ES-I3 (cell line): ENCODE measurements around the gene UMPS.
"Not testable (repeated sequence)": the region's sequence is repeated elsewhere in the genome, so short reads cannot be mapped to it uniquely, and the experiment has no call there.

Experiments
- H3K36me3 ChIP-seq: 2 replicates; pipeline ENCODE4 v1.6.1; 2013; ENCODE audit warnings: mild to moderate bottlenecking, low read length, control low read depth, moderate library complexity; ENCODE audit not compliant: insufficient read depth
- H3K4me1 ChIP-seq: 2 replicates; pipeline ENCODE4 v1.6.1; 2013; ENCODE audit warnings: mild to moderate bottlenecking, control low read depth, low read length; ENCODE audit not compliant: insufficient read depth
- H3K9ac ChIP-seq: 2 replicates; pipeline ENCODE4 v1.6.1; 2013; ENCODE audit warnings: low read depth, mild to moderate bottlenecking, low read length, moderate library complexity
- H3K9me3 ChIP-seq: 2 replicates; pipeline ENCODE4 v1.6.1; 2013; ENCODE audit warnings: mild to moderate bottlenecking, low read length, moderate library complexity; ENCODE audit not compliant: control insufficient read depth, insufficient read depth

Gene UMPS

DNA sequence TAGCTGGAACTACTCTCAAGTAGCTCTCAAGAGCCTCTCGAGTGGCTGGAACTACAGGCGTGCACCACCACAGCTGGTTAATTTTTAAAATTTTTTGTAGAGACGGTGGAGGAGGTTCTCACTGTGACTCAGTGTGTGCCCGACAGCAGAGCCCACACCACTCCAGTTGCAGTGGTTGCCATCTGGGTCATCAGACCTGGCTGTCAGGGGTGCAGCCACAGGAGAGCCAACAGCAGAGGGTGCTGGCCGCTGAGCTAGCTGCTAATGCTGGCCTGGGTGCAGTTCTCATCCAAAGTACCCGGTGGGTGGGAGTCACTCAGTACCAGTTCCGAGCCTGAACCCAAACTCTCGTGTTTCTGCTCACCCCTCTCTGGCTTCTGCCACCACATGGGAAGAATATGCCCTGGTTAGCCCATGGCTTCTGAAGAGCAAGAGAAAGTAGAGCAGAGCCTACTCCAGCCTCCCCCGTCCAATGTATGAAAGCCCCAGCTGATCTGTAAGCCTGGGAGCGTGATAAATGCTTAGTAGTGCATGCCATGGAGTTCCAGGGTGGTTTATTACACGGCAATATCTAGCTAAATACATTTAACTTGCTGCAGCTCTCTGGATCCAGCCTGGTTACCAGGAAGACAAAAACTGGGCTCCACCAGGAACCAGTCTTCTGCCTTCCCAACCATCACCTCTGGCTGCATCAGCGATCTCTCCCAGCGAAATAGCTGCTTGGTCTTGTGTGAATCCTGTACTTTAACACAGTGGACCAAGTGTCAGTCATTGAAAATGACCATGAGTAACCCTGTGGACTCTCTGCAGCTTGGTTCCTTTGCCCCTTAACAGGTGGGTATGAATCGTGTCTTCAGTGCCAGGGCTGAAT is 17.1 kb downstream of the UMPS start:
- Histone ChIP-seq H3K4me1 (peaks cover 20% of the 10 kb centered on the region), H3K36me3 (peaks cover 28% of the 10 kb centered on the region), H3K9ac (no peak overlapping the region), H3K9me3 (peaks cover 9% of the 10 kb centered on the region; the same call in 1 of the 2 replicates)

DNA sequence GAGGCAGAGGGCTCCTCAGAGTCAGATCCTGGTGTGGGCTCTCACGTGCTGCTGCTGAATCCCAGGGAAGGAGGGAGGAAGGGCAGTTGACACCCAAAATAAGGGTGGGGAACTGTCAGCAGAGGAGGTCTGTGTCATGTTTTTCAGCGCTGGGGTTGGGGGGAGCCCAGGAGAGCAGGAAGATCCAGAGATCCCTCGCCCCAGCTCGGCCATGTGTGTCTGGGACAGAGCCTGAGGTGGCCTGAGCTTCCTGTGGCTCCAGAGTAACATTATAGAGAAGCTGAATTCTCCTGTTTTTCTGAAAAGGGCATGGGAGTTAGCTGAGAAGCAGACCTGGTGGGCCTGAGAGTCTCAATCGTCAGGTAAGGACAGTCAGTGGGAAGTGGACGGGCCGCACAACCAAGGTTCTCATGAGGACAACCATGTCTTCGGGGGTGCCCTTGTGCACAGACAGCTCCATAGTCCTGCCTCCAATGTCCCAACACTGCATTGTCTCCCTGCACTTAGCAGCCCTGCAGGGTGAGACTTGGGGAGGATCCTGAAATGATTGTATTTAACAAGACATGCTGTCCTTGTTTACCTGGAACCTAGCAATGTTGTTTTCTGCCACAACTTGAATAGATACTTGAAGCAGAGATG is 18.4 kb downstream of the UMPS start:
- peaks cover 10% of the 10 kb centered on the region; the same call in 1 of the 2 replicates for H3K9me3 ChIP-seq
- no peak overlapping the region for H3K9ac ChIP-seq
- H3K36me3 ChIP-seq, result peaks cover 27% of the 10 kb centered on the region
- H3K4me1 ChIP-seq, result peaks cover 22% of the 10 kb centered on the region

DNA sequence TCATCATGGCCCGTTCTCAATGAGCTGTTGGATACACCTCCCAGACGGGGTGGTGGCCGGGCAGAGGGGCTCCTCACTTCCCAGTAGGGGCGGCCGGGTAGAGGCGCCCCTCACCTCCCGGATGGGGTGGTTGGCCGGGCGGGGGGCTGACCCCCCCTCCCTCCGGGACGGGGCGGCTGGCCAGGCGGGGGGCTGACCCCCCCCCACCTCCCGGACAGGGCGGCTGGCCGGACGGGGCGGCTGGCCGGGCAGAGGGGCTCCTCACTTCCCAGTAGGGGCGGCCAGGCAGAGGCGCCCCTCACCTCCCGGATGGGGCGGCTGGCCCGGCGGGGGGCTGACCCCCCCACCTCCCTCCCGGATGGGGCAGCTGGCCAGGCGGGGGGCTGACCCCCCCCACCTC is 19.6 kb downstream of the UMPS start:
- not testable (repeated sequence) for H3K9ac ChIP-seq, H3K9me3 ChIP-seq
- Histone ChIP-seq H3K36me3 (peaks cover 15% of the 10 kb centered on the region), H3K4me1 (peaks cover 17% of the 10 kb centered on the region)

DNA sequence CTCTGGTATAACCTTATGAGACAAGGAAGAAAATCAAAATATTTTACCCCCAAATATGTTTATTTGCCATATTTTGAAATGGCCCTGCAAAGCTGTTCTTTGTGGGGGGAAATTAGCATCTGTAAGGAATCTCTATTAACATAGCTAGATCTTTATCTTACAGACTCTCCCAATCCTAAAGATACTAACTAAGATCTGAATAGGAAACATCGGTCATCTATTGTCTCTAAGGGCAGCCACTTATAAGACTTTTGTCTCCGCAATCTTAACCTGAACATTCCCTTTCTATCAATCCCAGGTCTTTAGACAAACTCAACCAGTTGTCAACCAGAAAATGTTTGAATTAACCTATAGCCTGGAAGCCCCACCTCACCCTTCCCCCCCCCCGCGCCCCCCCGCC is 21.2 kb downstream of the UMPS start:
- peaks cover 5% of the 10 kb centered on the region; the same call in 1 of the 2 replicates for H3K36me3 ChIP-seq
- no peak overlapping the region for H3K9ac ChIP-seq
- H3K9me3 ChIP-seq, result peaks cover 10% of the 10 kb centered on the region; the same call in 1 of the 2 replicates
- peaks cover 7% of the 10 kb centered on the region for H3K4me1 ChIP-seq

DNA sequence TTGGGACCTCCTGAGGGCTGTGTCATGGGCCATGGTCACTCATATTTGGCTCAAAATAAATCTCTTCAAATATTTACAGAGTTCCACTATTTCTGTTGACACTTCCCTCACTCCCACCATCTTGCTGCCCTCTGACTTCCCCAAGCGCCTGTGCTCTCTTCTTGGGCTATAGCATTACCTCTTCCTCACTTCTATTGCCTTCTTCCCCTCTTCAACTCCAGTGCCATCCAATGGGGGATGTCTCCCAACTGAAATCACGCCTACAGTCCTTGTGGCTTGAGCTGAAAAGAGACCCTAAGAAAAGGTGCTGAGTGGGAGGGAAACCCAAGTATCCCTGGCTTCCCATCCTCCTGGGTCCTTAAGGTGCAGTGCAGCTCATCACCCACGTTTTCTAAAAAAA is 21.8 kb downstream of the UMPS start:
- peaks cover 10% of the 10 kb centered on the region; the same call in 1 of the 2 replicates for H3K9me3 ChIP-seq
- H3K36me3 ChIP-seq, result peaks cover 5% of the 10 kb centered on the region; the same call in 1 of the 2 replicates
- H3K9ac ChIP-seq, result 0 out of 2 replicates have a peak overlapping the region, but pooled peaks have one; percentile 3

DNA sequence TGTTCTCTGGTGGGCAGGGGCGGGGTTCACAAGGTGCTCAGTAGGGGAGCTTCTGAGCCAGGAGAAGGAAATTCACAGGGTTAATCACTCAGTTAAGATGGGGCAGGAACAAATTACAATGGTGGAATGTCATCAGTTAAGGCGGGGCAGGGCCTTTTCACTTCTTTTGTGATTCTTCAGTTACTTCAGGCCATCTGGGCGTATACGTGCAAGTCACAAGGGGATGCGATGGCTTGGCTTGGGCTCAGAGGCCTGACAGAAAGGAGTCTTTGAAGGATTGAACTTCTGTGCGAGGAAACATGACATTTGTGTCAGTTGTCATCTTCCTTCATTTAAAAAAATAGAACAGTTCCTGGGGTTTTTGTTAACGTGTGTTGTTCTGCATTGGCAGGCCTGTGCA is 27.7 kb downstream of the UMPS start:
- peak overlapping the region; percentile 26; the same call in 1 of the 2 replicates for H3K9ac ChIP-seq
- peaks cover 26% of the 10 kb centered on the region for H3K4me1 ChIP-seq
- not testable (repeated sequence) for H3K36me3 ChIP-seq, H3K9me3 ChIP-seq

More for the DNA sequence above, 21.8 kb downstream of the UMPS start:
- H3K4me1 ChIP-seq, result peaks cover 7% of the 10 kb centered on the region

DNA sequence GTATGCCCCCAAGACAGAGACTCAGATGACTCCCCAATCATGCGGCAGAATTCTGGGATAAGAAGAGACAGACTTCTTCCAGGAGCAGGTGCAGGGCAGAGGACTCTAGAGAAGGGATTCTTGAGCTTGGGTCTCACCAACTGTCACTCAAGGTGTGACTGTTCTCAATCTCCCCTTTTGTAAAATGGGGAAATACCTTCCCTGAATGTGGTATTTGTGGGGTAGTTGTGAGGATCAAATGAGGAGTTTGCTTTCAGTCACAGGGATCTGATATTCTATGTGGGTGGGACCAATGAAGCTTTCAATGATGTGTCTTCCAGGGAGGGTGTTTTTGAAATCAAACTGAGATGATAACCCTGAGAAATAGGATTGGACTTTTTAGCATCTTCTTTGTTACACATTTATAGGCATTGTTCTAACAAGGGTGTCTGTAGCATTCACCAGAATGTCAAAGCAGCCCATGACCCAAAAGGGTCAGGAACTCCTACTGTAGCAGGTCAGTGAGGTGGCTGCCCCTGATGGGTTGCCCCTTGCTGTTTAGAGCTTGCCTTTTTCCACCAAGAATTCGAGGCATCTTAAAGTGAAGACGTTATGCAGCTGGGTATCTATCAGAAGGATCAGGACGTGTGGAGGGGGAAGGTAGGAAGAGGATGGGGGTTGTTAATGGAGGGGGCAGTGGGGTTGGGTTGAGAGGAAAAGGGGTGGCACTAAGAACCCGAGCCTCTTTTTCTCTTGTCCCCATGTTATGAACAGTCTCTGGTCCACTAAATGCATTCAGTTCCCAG is 28.8 kb downstream of the UMPS start:
- Histone ChIP-seq H3K36me3 (peaks cover 8% of the 10 kb centered on the region; the same call in 1 of the 2 replicates), H3K4me1 (peaks cover 26% of the 10 kb centered on the region)

DNA sequence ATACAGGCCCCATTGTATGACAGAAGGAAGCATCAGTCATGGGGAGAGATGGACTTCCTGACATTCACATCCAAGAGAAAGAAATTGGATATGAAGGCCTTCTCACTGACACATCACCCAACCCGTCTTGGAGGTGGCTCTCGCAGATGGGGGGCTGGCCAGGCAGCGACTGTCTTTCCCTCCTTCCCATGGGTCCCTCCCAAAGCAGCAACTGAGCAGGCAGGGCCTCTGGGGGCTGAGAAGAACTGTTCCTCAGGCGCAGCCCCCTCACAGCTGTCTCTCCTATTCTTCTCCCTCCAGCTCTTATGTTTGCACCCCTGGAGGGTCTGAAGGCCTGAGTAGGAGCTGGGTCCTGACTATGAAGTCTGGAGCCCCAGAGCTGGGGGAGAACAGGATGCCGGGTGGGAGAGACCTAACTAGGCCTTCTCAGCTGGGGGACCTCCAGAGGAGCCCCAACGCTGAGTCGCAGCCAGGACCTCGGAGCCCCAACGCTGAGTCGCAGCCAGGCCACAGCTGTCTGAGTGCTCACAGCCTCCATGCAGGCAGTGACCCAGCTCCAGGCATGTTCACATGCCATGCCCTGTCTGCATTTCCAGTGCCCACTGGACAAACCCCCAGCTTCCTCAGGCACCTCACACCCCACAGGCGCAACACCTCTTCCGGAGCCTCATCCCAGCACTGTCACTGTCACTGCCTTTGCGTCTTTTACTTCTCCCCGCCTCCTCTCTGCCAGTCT is 29.6 kb downstream of the UMPS start:
- no peak overlapping the region for H3K9ac ChIP-seq
- H3K36me3 ChIP-seq, result peaks cover 11% of the 10 kb centered on the region; the same call in 1 of the 2 replicates
- no peaks in the 10 kb centered on the region for H3K9me3 ChIP-seq
- H3K4me1 ChIP-seq, result peaks cover 26% of the 10 kb centered on the region

More for the DNA sequence above, 28.8 kb downstream of the UMPS start:
- H3K9ac ChIP-seq, result no peak overlapping the region
- H3K9me3 ChIP-seq, result no peaks in the 10 kb centered on the region

DNA sequence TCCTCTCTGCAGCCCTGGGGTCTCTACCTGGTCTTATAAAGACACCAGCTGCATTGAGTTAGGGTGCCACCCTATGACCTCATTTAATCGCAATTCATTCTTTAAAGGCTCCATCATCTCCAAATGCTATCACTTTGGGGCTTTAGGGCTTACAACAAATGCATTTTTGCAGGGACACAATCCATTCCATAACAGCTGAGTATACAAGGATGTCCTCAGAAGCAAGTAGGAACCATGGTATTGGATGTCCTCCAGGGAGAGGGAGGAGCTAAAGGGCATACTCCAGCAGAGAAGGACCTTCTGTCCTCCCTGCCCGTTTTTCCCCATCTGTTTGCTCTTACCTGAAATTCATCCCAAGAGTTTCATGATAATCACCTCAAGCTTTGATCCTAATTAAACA is 30.3 kb downstream of the UMPS start:
- Histone ChIP-seq H3K9me3 (no peaks in the 10 kb centered on the region), H3K4me1 (peaks cover 26% of the 10 kb centered on the region), H3K36me3 (peaks cover 12% of the 10 kb centered on the region), H3K9ac (no peak overlapping the region)

DNA sequence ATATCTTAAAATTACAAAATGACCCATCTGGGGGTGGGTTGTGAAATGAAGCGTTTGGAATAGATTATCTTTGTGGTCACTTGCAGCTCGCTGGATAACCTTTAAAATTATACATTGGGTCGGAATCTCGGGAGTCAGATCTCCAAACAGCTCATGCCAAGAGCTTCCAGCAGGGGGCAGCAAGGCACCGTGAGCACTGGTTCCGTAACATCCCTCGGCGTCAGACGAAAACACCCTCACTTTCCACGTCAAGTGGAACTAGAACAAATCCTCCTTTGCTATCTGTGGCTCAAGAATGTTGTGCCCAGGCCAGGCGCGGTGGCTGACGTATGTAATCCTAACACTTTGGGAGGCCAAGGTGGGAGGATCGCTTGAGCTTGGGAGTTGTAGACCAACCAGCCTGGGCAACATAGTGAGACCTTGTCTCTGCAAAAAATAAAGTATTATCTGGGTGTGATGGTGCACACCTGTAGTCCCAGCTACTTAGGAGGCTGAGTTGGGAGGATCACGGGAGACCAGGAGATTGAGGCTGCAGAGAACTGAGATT is 31.1 kb downstream of the UMPS start:
- H3K9me3 ChIP-seq, result no peaks in the 10 kb centered on the region
- peaks cover 26% of the 10 kb centered on the region for H3K4me1 ChIP-seq
- H3K9ac ChIP-seq, result no peak overlapping the region
- H3K36me3 ChIP-seq, result peaks cover 19% of the 10 kb centered on the region

DNA sequence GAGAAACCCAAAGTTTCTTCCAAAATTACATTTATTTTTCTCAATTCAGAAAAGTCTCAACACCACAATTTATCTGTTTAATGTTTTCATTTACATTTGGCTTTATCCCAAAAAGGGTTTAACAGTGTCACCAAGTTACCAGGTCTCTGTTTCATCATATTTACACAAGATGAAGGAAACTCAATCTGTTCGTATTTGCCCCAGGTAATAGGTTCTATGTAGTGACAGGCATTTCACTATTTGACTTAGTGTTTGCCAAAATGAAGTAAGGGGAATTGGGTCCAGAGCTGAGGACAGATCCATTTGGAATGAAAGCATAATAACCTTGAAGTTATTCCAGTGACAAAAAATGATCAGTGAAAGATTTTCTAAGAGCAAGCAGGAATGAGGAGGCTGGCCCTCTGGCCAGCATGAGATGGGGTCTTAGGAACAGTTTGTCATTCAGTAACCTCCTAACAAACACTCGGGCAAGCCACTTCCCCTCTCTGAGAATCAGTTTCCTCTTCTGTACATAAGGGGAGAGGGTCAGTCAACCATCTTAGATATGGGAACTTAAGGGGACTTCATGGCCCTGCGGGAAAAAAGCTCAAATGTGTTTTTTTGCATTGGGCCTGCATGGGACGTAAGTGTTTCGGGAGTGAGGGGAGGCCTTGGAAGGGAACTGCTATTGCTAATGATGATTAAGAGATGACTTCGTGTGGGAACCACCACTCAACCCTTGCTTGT is 31.8 kb downstream of the UMPS start:
- Histone ChIP-seq H3K36me3 (peaks cover 26% of the 10 kb centered on the region), H3K9ac (no peak overlapping the region), H3K9me3 (no peaks in the 10 kb centered on the region), H3K4me1 (peaks cover 26% of the 10 kb centered on the region)

DNA sequence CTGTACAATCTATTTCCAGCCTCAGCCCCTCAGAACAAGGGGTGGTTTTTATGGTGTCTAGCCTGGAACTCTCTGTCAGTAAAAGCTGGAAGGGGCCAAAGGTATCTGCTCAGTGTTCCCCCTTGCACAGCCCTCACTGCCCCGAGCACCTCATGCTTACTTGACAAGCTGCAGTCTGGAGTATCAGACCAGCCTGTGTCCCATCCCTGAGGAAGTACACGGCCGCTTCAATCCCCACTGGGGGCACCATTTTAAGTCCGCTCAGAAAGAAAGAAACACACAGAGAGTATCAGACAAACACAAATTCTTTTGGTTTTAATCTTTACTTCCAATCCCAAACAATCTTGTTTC is 32.4 kb downstream of the UMPS start:
- Histone ChIP-seq H3K9ac (no peak overlapping the region), H3K9me3 (no peaks in the 10 kb centered on the region), H3K36me3 (peaks cover 29% of the 10 kb centered on the region), H3K4me1 (peaks cover 26% of the 10 kb centered on the region)

DNA sequence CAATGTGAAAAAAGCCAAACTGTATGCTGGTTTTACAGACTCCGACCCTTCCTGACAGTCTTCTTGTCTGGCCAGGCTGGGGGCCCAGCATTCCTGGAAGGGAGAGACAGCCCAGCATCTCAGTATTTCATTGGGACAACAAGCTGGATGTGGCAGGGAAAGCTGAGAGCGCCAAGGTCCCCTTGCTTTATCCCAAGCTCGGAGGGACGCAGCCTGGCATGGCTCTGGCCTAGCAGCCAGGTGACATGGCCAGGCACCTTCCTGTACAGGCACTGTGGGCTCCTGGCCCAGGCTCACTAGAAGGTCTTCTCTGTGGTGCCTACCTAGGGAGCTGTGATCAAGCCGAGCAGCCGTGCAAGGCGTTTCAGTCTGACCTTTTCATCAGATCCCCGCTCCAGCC is 33.0 kb downstream of the UMPS start:
- H3K36me3 ChIP-seq, result peaks cover 33% of the 10 kb centered on the region
- H3K4me1 ChIP-seq, result peaks cover 23% of the 10 kb centered on the region
- H3K9ac ChIP-seq, result no peak overlapping the region
- no peaks in the 10 kb centered on the region for H3K9me3 ChIP-seq
